ELF-1 (cell line): ENCODE data around the gene UBXN7.
"Not testable (repeated sequence)": the region's sequence is repeated elsewhere in the genome, so short reads cannot be mapped to it uniquely, and the experiment has no call there.

Source experiments
- DNase-seq: peaks from one replicate; pipeline ENCODE4 v3.0.0-alpha.2; 2016; ENCODE audit warnings: low read depth, low spot score

The UBXN7 gene

GRCh38 chr3:196316799-196317686 lies 115.2 kb downstream of the UBXN7 start:
- DNase-seq = not testable (repeated sequence)

DNA sequence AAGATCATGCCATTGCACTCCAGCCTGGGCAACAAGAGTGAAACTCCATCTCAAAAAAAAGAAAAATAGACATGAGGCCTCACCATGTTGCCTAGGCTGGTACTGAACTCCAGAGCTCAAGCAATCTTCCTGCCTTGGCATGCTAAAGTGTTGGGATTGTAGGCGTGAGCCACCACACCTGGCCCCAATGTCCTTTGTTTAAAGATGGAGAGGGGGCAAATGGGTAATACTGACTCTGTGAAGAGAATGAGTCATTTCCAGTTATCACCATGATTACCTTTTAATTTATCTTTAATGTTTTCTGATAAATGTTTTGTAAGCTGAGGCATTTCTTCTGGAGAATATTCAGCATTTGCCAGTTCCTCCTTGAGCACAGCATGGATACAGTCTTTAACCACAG lies 116.4 kb downstream of the UBXN7 start:
- no peak for DNase-seq

DNA sequence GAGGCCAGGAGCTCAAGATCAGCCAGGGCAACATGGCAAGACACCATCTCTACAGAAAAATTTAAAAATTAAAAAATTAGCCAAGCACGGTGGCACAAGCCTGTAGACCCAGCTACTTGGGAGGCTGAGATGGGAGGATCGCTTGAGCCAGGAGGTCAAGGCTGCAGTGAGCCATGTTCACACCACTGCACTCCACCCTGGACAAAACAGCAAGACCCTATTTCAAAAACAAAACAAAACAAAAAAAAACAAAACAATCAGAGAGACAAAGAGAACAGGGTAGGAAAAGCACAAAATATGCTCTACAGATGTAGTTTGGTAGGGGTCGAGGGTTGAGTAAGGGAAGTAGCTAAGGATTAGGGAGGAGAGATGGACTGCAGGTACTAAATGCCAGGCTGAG lies 117.6 kb downstream of the UBXN7 start:
- DNase-seq = no peak

GRCh38 chr3:196314086-196314485 lies 118.1 kb downstream of the UBXN7 start:
- DNase-seq = not testable (repeated sequence)

GRCh38 chr3:196302960-196303359 lies 129.3 kb downstream of the UBXN7 start:
- not testable (repeated sequence) for DNase-seq

DNA sequence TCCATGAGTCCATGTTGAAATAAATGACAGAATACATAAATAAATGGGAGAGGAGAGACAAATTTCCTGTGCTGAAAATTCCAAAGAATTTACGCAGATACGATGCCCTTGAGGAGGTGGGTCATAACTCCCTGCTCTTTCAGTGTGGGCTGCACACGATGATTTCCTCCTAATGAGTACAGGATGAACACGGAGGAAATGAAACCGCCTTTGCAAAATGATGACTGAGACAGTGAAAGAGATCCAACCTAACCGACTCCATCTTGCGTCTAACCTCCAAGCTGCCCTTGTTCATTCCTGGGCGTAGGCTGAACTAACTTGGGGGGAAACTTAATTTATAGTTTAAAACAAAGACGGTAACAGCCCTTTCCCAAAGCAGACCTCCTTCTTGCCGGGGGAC lies 129.7 kb downstream of the UBXN7 start:
- not testable (repeated sequence) for DNase-seq

DNA sequence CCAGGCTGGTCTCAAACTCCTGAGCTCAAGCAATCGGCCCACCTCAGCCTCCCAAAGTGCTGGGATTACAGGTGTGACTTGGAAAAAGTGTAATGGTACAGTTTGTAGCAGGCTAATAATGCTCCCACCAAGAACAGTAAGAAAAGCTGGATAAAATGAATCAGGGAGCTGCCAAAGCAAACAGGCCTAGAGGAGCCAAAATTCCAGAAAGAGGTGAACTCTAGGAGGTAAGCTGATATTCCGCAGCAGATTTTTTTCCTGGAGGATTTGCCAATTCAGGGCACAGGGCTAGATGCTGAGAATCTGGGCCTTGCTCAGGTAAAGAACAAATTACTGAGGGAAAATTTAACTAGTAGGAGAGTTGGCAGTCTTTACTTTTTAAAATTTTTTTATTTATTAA lies 133.7 kb downstream of the UBXN7 start:
- no peak for DNase-seq
